ENCODE results near the gene RELT. TPM values are rescaled to one million over a fixed set of nuclear protein-coding genes. Genes with fewer than 3 reads are reported as not detected.

Gene RELT
- total and polyA plus RNA-seq, 2 of the 13 experiments (the other 11 are each of a cell fraction or from before 2014, with no cell fraction given), result 2.5 to 4.7 TPM

GRCh38 chr11:73386016-73386415 lies 9.8 kb downstream of the RELT start (continued):
- TF ChIP-seq CSRNP1 (CRISPR knock-in tag; IDR thresholded peaks at IDR 0.05), result no peak
- TF ChIP-seq HNRNPLL (IDR thresholded peaks at IDR 0.05; ENCODE audit: low read depth, low read length, poor library complexity, severe bottlenecking), result no peak
- no peak for TF ChIP-seq SRSF9 (IDR thresholded peaks at IDR 0.05; ENCODE audit: borderline replicate concordance, insufficient read depth, low read depth, low read length, poor library complexity, severe bottlenecking)
- TF ChIP-seq TFDP1 (CRISPR knock-in tag; IDR thresholded peaks at IDR 0.05; ENCODE audit: borderline replicate concordance), result no peak
- no peak for TF ChIP-seq ZNF577 (CRISPR knock-in tag; IDR thresholded peaks at IDR 0.05; ENCODE audit: borderline replicate concordance, low read depth)
- TF ChIP-seq BRD4 (CRISPR knock-in tag; IDR thresholded peaks at IDR 0.05), result no peak
- no peak for TF ChIP-seq SMAD9 (CRISPR knock-in tag; IDR thresholded peaks at IDR 0.05)
- no peak for TF ChIP-seq FOXA3 (CRISPR knock-in tag; IDR thresholded peaks at IDR 0.05)
- TF ChIP-seq ZNF652 (CRISPR knock-in tag; IDR thresholded peaks at IDR 0.05; ENCODE audit: borderline replicate concordance, low read depth), result no peak
- TF ChIP-seq SIX4 (CRISPR knock-in tag; IDR thresholded peaks at IDR 0.05), result no peak
- TF ChIP-seq ZNF607 (CRISPR knock-in tag; IDR thresholded peaks at IDR 0.05; ENCODE audit: borderline replicate concordance), result no peak

DNA sequence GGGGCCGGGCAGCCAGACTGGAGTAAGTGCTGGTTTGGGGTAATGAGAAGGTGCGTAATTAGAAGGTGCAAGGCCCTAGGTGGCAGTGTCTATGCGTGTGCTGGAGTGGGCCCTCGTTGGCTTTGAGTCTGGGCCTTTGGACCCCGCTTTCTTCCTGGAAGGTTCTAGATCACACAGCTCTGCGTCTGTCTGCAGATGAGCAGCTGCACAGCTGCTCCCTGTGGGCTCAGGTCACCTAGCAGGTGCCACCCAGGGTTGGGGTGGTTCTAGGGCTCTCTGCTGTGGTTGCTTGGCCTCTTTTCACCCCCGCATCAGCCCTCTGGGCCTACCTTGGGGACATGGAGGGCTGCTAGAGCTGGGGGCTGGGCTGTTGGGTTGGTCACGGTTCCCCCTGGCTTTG lies 10.3 kb downstream of the RELT start:
- BruUV-seq (replicated peaks), result no TSS peak
- in situ Hi-C loops (cut with HindIII; ENCODE audit: extremely low pct_ligation_motif_present, low pct_unique_long_range_greater_than_20kb) (no loop called here), intact Hi-C loops (cut with micrococcal nuclease; ENCODE audit: unreplicated experiment) (no loop called here)
- no peak overlapping the region for H2AFZ ChIP-seq (ENCODE audit: low read length)
- H4K20me1 ChIP-seq (ENCODE audit: insufficient read depth, low read length), result no peaks in the 10 kb centered on the region
- CTCF ChIA-PET (ENCODE audit: low intra/inter-chr PET ratio, low total read pairs), result no interaction called here
- ATAC-seq (no peak), DNase-seq (ENCODE audit: low spot score) (no peak), FAIRE-seq (no peak)
- H3K4me2 ChIP-seq (ENCODE audit: low read depth, low read length), result no peak overlapping the region
- H3K4me3 ChIP-seq (replicated peaks in 1 of 3; ENCODE audit: insufficient read depth in 1 of 3, low read depth in 2 of 3, low read length in 3 of 3), result no peak overlapping the region
- POLR2A ChIA-PET, result no interaction called here
- 100% methylated on average over 6 of the region's 8 CpGs for WGBS (ENCODE audit: low lambda C conversion rate)
- no peak overlapping the region for H3K9ac ChIP-seq (ENCODE audit: insufficient read depth, low read depth, low read length)
- peaks cover 8% of the 10 kb centered on the region for H3K79me2 ChIP-seq (ENCODE audit: insufficient read depth, low read length)
- H3K27me3 ChIP-seq (ENCODE audit: control insufficient read depth in 1 of 2, insufficient read depth in 2 of 2, low read length in 2 of 2), result no peaks in the 10 kb centered on the region
- H3K4me1 ChIP-seq (ENCODE audit: insufficient read depth, low read length), result peaks cover 16% of the 10 kb centered on the region
- no peaks in the 10 kb centered on the region for H3K9me3 ChIP-seq (ENCODE audit: low read length)
- H3K27ac ChIP-seq (ENCODE audit: extremely low read length, insufficient read depth, low read length), result no peak overlapping the region
- H3K36me3 ChIP-seq (replicated peaks in 1 of 2; ENCODE audit: control insufficient read depth in 1 of 2, insufficient read depth in 2 of 2, low read length in 2 of 2), result 0 out of 5 replicates have a peak, but pooled peaks cover 0 to 3% of the 10 kb centered on the region in 2 experiments
- TF ChIP-seq, protein P1, sequence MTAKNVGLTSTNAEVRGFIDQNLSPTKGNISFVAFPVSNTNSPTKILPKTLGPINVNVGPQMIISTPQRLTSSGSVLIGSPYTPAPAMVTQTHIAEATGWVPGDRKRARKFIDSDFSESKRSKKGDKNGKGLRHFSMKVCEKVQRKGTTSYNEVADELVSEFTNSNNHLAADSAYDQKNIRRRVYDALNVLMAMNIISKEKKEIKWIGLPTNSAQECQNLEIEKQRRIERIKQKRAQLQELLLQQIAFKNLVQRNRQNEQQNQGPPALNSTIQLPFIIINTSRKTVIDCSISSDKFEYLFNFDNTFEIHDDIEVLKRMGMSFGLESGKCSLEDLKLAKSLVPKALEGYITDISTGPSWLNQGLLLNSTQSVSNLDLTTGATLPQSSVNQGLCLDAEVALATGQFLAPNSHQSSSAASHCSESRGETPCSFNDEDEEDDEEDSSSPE (CRISPR knock-in tag; IDR thresholded peaks at IDR 0.05), result no peak
- TF ChIP-seq MEIS2 (CRISPR knock-in tag; IDR thresholded peaks at IDR 0.05), result no peak
- no peak for TF ChIP-seq SNRNP70 (IDR thresholded peaks at IDR 0.05; ENCODE audit: low read depth, low read length)
- no peak for TF ChIP-seq MAFG (CRISPR knock-in tag; IDR thresholded peaks at IDR 0.05)
- no peak for TF ChIP-seq ZNF343 (CRISPR knock-in tag; IDR thresholded peaks at IDR 0.05)
- TF ChIP-seq CBFB (CRISPR knock-in tag; IDR thresholded peaks at IDR 0.05), result no peak
- no peak for TF ChIP-seq ZNF138 (CRISPR knock-in tag; IDR thresholded peaks at IDR 0.05; ENCODE audit: low read depth)
- no peak for TF ChIP-seq CREM (IDR thresholded peaks at IDR 0.05)
- no peak for TF ChIP-seq CREM (CRISPR knock-in tag; IDR thresholded peaks at IDR 0.05)
- no peak for TF ChIP-seq SNAPC2 (CRISPR knock-in tag; IDR thresholded peaks at IDR 0.05)
- no peak for TF ChIP-seq PHF5A (CRISPR knock-in tag; IDR thresholded peaks at IDR 0.05; ENCODE audit: low read depth, unreplicated experiment)
